Activated naive CD4-positive, alpha-beta T cell treated with anti-CD3 and anti-CD28 coated beads, Interleukin-2, amount 10 ng/mL, durations not matched to agents 7 days and 5 days (primary cell): ENCODE data around the gene SHC1.

Source experiments
- CTCF ChIA-PET: fragments of 350-600 bp; sonication (Branson Sonifier 250); formaldehyde crosslinking; loops from one replicate; lab custom pipeline; 2021; ENCODE audit warnings: antibody characterized with exemption; lab: Charles Lee
- DNase-seq: peaks from one replicate; pipeline ENCODE4 v3.0.0-alpha.2; 2020
- H3K27ac Mint-ChIP-seq: one replicate; pipeline ENCODE4 v1.8.0; 2021; ENCODE audit warnings: mild to moderate bottlenecking, moderate library complexity, mixed read lengths
- H3K27me3 Mint-ChIP-seq: one replicate; pipeline ENCODE4 v1.8.0; 2021; ENCODE audit warnings: mild to moderate bottlenecking, mixed read lengths
- H3K36me3 Mint-ChIP-seq: one replicate; pipeline ENCODE4 v1.8.0; 2021; ENCODE audit warnings: mixed read lengths
- H3K4me1 Mint-ChIP-seq: one replicate; pipeline ENCODE4 v1.8.0; 2021; ENCODE audit warnings: mixed read lengths
- H3K4me3 Mint-ChIP-seq: one replicate; pipeline ENCODE4 v1.8.0; 2021; ENCODE audit warnings: mild to moderate bottlenecking, moderate library complexity, mixed read lengths
- H3K9me3 Mint-ChIP-seq: one replicate; pipeline ENCODE4 v1.8.0; 2021; ENCODE audit warnings: mixed read lengths

The SHC1 gene

GRCh38 chr1:155003766-155004351 is 33.3 kb upstream of the SHC1 start:
- peak overlapping the region; percentile 93 for H3K27ac Mint-ChIP-seq
- DNase-seq: peak; percentile 53
- peaks cover 7% of the 10 kb centered on the region for H3K36me3 Mint-ChIP-seq
- peaks cover 4% of the 10 kb centered on the region for H3K27me3 Mint-ChIP-seq
- H3K9me3 Mint-ChIP-seq: no peaks in the 10 kb centered on the region
- H3K4me3 Mint-ChIP-seq: peak overlapping the region; percentile 98
- H3K4me1 Mint-ChIP-seq: peaks cover 62% of the 10 kb centered on the region
- CTCF ChIA-PET: interaction anchor here (1.0 to 4.3 kb wide), 3 partner anchors 9 to 81 kb away, joined by 4 to 17 read pairs (median 7); no protein-coding TSS in a partner anchor

GRCh38 chr1:155003227-155003765 is 32.7 kb upstream of the SHC1 start:
- H3K27ac Mint-ChIP-seq: peak overlapping the region; percentile 93
- no peaks in the 10 kb centered on the region for H3K9me3 Mint-ChIP-seq
- CTCF ChIA-PET: interaction anchor here (1.9 to 4.3 kb wide), 2 partner anchors 10 to 14 kb away, joined by 7 to 17 read pairs; no protein-coding TSS in a partner anchor
- H3K27me3 Mint-ChIP-seq: peaks cover 4% of the 10 kb centered on the region
- H3K4me1 Mint-ChIP-seq: peaks cover 63% of the 10 kb centered on the region
- DNase-seq: peak; percentile 41
- H3K4me3 Mint-ChIP-seq: peak overlapping the region; percentile 98
- H3K36me3 Mint-ChIP-seq: peaks cover 6% of the 10 kb centered on the region

GRCh38 chr1:155002464-155003226 is 32.1 kb upstream of the SHC1 start, which contains the start of gene ZBTB7B:
ZBTB7B (plus strand) TSS chr1:155002802; CDS start chr1:155014661, 11,859 bp downstream.
- Mint-ChIP-seq H3K4me3 (peak within 1 kb of the TSS; percentile 98), H3K36me3 (peaks cover 6% of the 10 kb centered on the region), H3K4me1 (peaks cover 63% of the 10 kb centered on the region), H3K27me3 (peaks cover 4% of the 10 kb centered on the region), H3K27ac (peak within 1 kb of the TSS; percentile 93), H3K9me3 (no peaks in the 10 kb centered on the region)
- CTCF ChIA-PET: interaction anchor here (1.5 to 4.3 kb wide), 3 partner anchors 11 to 14 kb away, joined by 4 to 17 read pairs (median 7); no protein-coding TSS in a partner anchor
- peak; percentile 49 for DNase-seq

GRCh38 chr1:155001675-155002463 is 31.3 kb upstream of the SHC1 start:
- no peaks in the 10 kb centered on the region for H3K9me3 Mint-ChIP-seq
- H3K27me3 Mint-ChIP-seq: peaks cover 4% of the 10 kb centered on the region
- CTCF ChIA-PET: interaction anchor here (1.0 to 4.7 kb wide), 5 partner anchors 11 to 47 kb away, joined by 3 to 17 read pairs (median 15); partner anchors contain the start of gene PBXIP1
- peak; percentile 100 for DNase-seq
- H3K4me3 Mint-ChIP-seq: peak overlapping the region; percentile 92
- H3K27ac Mint-ChIP-seq: peak overlapping the region; percentile 95
- peaks cover 6% of the 10 kb centered on the region for H3K36me3 Mint-ChIP-seq
- H3K4me1 Mint-ChIP-seq: peaks cover 61% of the 10 kb centered on the region

GRCh38 chr1:155001425-155001674 is 30.8 kb upstream of the SHC1 start:
- CTCF ChIA-PET: interaction anchor here (1.0 to 4.7 kb wide), 5 partner anchors 11 to 46 kb away, joined by 3 to 17 read pairs (median 15); partner anchors contain the start of gene PBXIP1
- Mint-ChIP-seq H3K27ac (peak overlapping the region; percentile 95), H3K36me3 (peaks cover 6% of the 10 kb centered on the region), H3K4me3 (peak overlapping the region; percentile 92), H3K4me1 (peaks cover 57% of the 10 kb centered on the region), H3K27me3 (peaks cover 4% of the 10 kb centered on the region), H3K9me3 (no peaks in the 10 kb centered on the region)
- DNase-seq: no peak

GRCh38 chr1:155000726-155001424 is 30.3 kb upstream of the SHC1 start:
- CTCF ChIA-PET: interaction anchor here (1.0 to 8.8 kb wide), 12 partner anchors 11 to 441 kb away, joined by 3 to 72 read pairs (median 12); partner anchors contain the start of genes FLAD1, PBXIP1 and PYGO2
- H3K4me1 Mint-ChIP-seq: peaks cover 56% of the 10 kb centered on the region
- H3K27ac Mint-ChIP-seq: peak overlapping the region; percentile 95
- peak; percentile 90 for DNase-seq
- no peaks in the 10 kb centered on the region for H3K9me3 Mint-ChIP-seq
- H3K36me3 Mint-ChIP-seq: peaks cover 6% of the 10 kb centered on the region
- H3K4me3 Mint-ChIP-seq: peak overlapping the region; percentile 92
- H3K27me3 Mint-ChIP-seq: peaks cover 4% of the 10 kb centered on the region

- H3K9me3 Mint-ChIP-seq: no peaks in the 10 kb centered on the region
- CTCF ChIA-PET: interaction anchor here (1.0 to 8.8 kb wide), 10 partner anchors 11 to 441 kb away, joined by 3 to 72 read pairs (median 12); partner anchors contain the start of genes FLAD1, PBXIP1 and PYGO2
- H3K27ac Mint-ChIP-seq: peak overlapping the region; percentile 95
- H3K4me3 Mint-ChIP-seq: peak overlapping the region; percentile 92
- peaks cover 4% of the 10 kb centered on the region for H3K27me3 Mint-ChIP-seq
- H3K4me1 Mint-ChIP-seq: peaks cover 51% of the 10 kb centered on the region
- H3K36me3 Mint-ChIP-seq: peaks cover 6% of the 10 kb centered on the region
- peak; percentile 51 for DNase-seq
These were observed 29.8 kb upstream of the SHC1 start for GRCh38 chr1:155000411-155000725.

GRCh38 chr1:154999571-155000410 is 29.2 kb upstream of the SHC1 start:
- CTCF ChIA-PET: interaction anchor here (1.0 to 8.8 kb wide), 18 partner anchors 8 to 440 kb away, joined by 3 to 72 read pairs (median 6); partner anchors contain the start of genes FLAD1, PBXIP1, PMVK and PYGO2

GRCh38 chr1:154998818-154999570 is 28.4 kb upstream of the SHC1 start:
- Mint-ChIP-seq H3K9me3 (no peaks in the 10 kb centered on the region), H3K27ac (peak overlapping the region; percentile 85), H3K36me3 (peaks cover 4% of the 10 kb centered on the region), H3K27me3 (peaks cover 4% of the 10 kb centered on the region), H3K4me3 (peak overlapping the region; percentile 73), H3K4me1 (peaks cover 42% of the 10 kb centered on the region)
- DNase-seq: peak; percentile 76
- CTCF ChIA-PET: interaction anchor here (1.0 to 8.8 kb wide), 18 partner anchors 9 to 87 kb away, joined by 3 to 72 read pairs (median 6); partner anchors contain the start of genes CKS1B, FLAD1, PBXIP1 and PMVK

More at GRCh38 chr1:154999571-155000410, 29.2 kb upstream of the SHC1 start:
- Mint-ChIP-seq H3K9me3 (no peaks in the 10 kb centered on the region), H3K4me3 (peak overlapping the region; percentile 92), H3K27ac (peak overlapping the region; percentile 90), H3K36me3 (peaks cover 6% of the 10 kb centered on the region), H3K4me1 (peaks cover 48% of the 10 kb centered on the region), H3K27me3 (peaks cover 4% of the 10 kb centered on the region)
- peak; percentile 54 for DNase-seq

GRCh38 chr1:154998201-154998780 is 27.7 kb upstream of the SHC1 start:
- Mint-ChIP-seq H3K4me1 (peaks cover 38% of the 10 kb centered on the region), H3K9me3 (no peaks in the 10 kb centered on the region), H3K27ac (peak overlapping the region; percentile 62), H3K27me3 (peaks cover 4% of the 10 kb centered on the region), H3K4me3 (no peak overlapping the region), H3K36me3 (peaks cover under 1% of the 10 kb centered on the region)
- DNase-seq: no peak
- CTCF ChIA-PET: interaction anchor here (1.0 to 8.8 kb wide), 18 partner anchors 10 to 87 kb away, joined by 3 to 72 read pairs (median 6); partner anchors contain the start of genes CKS1B, FLAD1, PBXIP1 and PMVK

GRCh38 chr1:154996966-154997701 is 26.6 kb upstream of the SHC1 start:
- peaks cover 4% of the 10 kb centered on the region for H3K27me3 Mint-ChIP-seq

More at GRCh38 chr1:154996966-154997701, 26.6 kb upstream of the SHC1 start:
- no peaks in the 10 kb centered on the region for H3K36me3 Mint-ChIP-seq
- no peak for DNase-seq
- no peak overlapping the region for H3K27ac Mint-ChIP-seq
- H3K9me3 Mint-ChIP-seq: no peaks in the 10 kb centered on the region
- peak overlapping the region; percentile 21 for H3K4me3 Mint-ChIP-seq
- peaks cover 38% of the 10 kb centered on the region for H3K4me1 Mint-ChIP-seq
- CTCF ChIA-PET: interaction anchor here (0.9 to 8.8 kb wide), 11 partner anchors 12 to 47 kb away, joined by 3 to 72 read pairs (median 6); partner anchors contain the start of genes CKS1B, FLAD1, PBXIP1 and PYGO2
